OCI-LY1 (cell line): ENCODE data around the gene LIN54.

Experiments used
- H2AFZ ChIP-seq: fragments of 200-600 bp; sonication (generic), shearing (Covaris generic); 2 replicates; pipeline ENCODE4 v1.6.0; 2014; ENCODE audit warnings: antibody characterized with exemption, mild to moderate bottlenecking, low read length
- H3F3A ChIP-seq: fragments of 200-600 bp; sonication (generic), shearing (Covaris generic); 2 replicates; pipeline ENCODE4 v1.6.0; 2014; ENCODE audit warnings: mild to moderate bottlenecking, antibody characterized with exemption, low read length, moderate library complexity; ENCODE audit not compliant: insufficient read depth
- H3K27ac ChIP-seq: fragments of 200-600 bp; sonication (generic); 2 replicates; pipeline ENCODE4 v1.5.1; 2014; ENCODE audit warnings: low read length, mixed run types, mild to moderate bottlenecking, low read depth; ENCODE audit not compliant: poor library complexity, severe bottlenecking
- H3K27me3 ChIP-seq: fragments of 200-600 bp; sonication (generic); 2 replicates; pipeline ENCODE4 v1.6.0; 2014; ENCODE audit warnings: antibody characterized with exemption, mild to moderate bottlenecking, low read length, moderate library complexity; ENCODE audit not compliant: insufficient read depth
- H3K36me3 ChIP-seq: fragments of 200-600 bp; sonication (generic); 2 replicates; pipeline ENCODE4 v1.6.1; 2014; ENCODE audit warnings: mild to moderate bottlenecking, antibody characterized with exemption, low read length, moderate library complexity, mixed read lengths; ENCODE audit not compliant: insufficient read depth
- H3K4me1 ChIP-seq: fragments of 200-600 bp; sonication (generic); 2 replicates; pipeline ENCODE4 v1.5.1; 2014; ENCODE audit warnings: mild to moderate bottlenecking, low read length, moderate library complexity; ENCODE audit not compliant: insufficient read depth, severe bottlenecking
- H3K4me2 ChIP-seq: fragments of 200-600 bp; sonication (generic), shearing (Covaris generic); 2 replicates; pipeline ENCODE4 v1.6.1; 2014; ENCODE audit warnings: low read length
- H3K4me3 ChIP-seq: fragments of 200-600 bp; sonication (generic); 2 replicates; pipeline ENCODE4 v1.5.1; 2014; ENCODE audit warnings: low read length, low read depth, mild to moderate bottlenecking, mixed read lengths; ENCODE audit not compliant: poor library complexity, severe bottlenecking
- H3K79me2 ChIP-seq: fragments of 200-600 bp; shearing (Covaris generic); 2 replicates; pipeline ENCODE4 v1.6.1; 2016; ENCODE audit warnings: mixed run types, low read length, mixed read lengths; ENCODE audit not compliant: insufficient read depth
- H3K9ac ChIP-seq: fragments of 200-600 bp; sonication (generic), shearing (Covaris generic); 2 replicates; pipeline ENCODE4 v1.6.1; 2014; ENCODE audit warnings: mild to moderate bottlenecking, low read length, mixed read lengths
- H3K9me2 ChIP-seq: fragments of 200-600 bp; sonication (generic), shearing (Covaris generic); 2 replicates; pipeline ENCODE4 v1.6.1; 2014; ENCODE audit warnings: low read depth, mild to moderate bottlenecking, low read length, mixed read lengths
- H3K9me3 ChIP-seq: fragments of 200-600 bp; shearing (Covaris generic); 2 replicates; pipeline ENCODE4 v1.6.1; 2014; ENCODE audit warnings: low read length, mixed read lengths
- H4K20me1 ChIP-seq: fragments of 200-600 bp; sonication (generic), shearing (Covaris generic); 2 replicates; pipeline ENCODE4 v1.6.0; 2016; ENCODE audit warnings: mild to moderate bottlenecking, low read length; ENCODE audit not compliant: insufficient read depth
- CTCF ChIP-seq: fragments of 200-600 bp; sonication (generic), shearing (Covaris generic); IDR thresholded peaks from 2 replicates; pipeline ENCODE4 v1.5.1; 2017; ENCODE audit warnings: mild to moderate bottlenecking, antibody characterized with exemption, low read length, moderate library complexity, mixed read lengths
- EZH2 ChIP-seq: fragments of 200-600 bp; sonication (generic), shearing (Covaris generic); IDR thresholded peaks from 2 replicates; pipeline ENCODE4 v1.8.0; 2017; ENCODE audit warnings: borderline replicate concordance, mixed run types, mild to moderate bottlenecking, antibody characterized with exemption, low read length, moderate library complexity, mixed read lengths

LIN54 gene

GRCh38 chr4:82901183-82901718 is 109.4 kb downstream of the LIN54 start:
- Histone ChIP-seq H3F3A (peaks cover 4% of the 10 kb centered on the region; the same call in 1 of the 2 replicates), H3K4me3 (peak overlapping the region; percentile 87), H3K36me3 (peaks cover 21% of the 10 kb centered on the region), H3K9me3 (no peaks in the 10 kb centered on the region), H3K4me1 (peaks cover 57% of the 10 kb centered on the region), H3K4me2 (peak overlapping the region; percentile 95), H3K9ac (peak overlapping the region; percentile 97), H3K9me2 (no peaks in the 10 kb centered on the region), H3K27ac (peak overlapping the region; percentile 92), H4K20me1 (no peaks in the 10 kb centered on the region), H3K79me2 (peaks cover 49% of the 10 kb centered on the region), H2AFZ (peak overlapping the region; percentile 27), H3K27me3 (no peaks in the 10 kb centered on the region)
- TF ChIP-seq CTCF (no peak), EZH2 (no peak)

GRCh38 chr4:82900411-82901182 is 110.0 kb downstream of the LIN54 start, which contains the start of gene THAP9:
Gene THAP9 (plus strand): TSS chr4:82900735. CDS start chr4:82900803, 68 bp downstream.
- H3K36me3 ChIP-seq = peaks cover 27% of the 10 kb centered on the region
- H3K4me3 ChIP-seq = peak within 1 kb of the TSS; percentile 87
- TF ChIP-seq EZH2 = no peak
- TF ChIP-seq CTCF = no peak
- H4K20me1 ChIP-seq = no peaks in the 10 kb centered on the region
- H3K9ac ChIP-seq = peak within 1 kb of the TSS; percentile 97
- no peaks in the 10 kb centered on the region for H3K9me2 ChIP-seq
- peak within 1 kb of the TSS; percentile 27 for H2AFZ ChIP-seq
- H3K9me3 ChIP-seq = no peaks in the 10 kb centered on the region
- H3K27ac ChIP-seq = peak within 1 kb of the TSS; percentile 92
- peak within 1 kb of the TSS; percentile 96 for H3K4me2 ChIP-seq
- H3F3A ChIP-seq = peaks cover 1% of the 10 kb centered on the region; the same call in 1 of the 2 replicates
- H3K79me2 ChIP-seq = peaks cover 46% of the 10 kb centered on the region
- H3K27me3 ChIP-seq = no peaks in the 10 kb centered on the region
- peaks cover 51% of the 10 kb centered on the region for H3K4me1 ChIP-seq

GRCh38 chr4:82900066-82900410 is 110.6 kb downstream of the LIN54 start:
- no peaks in the 10 kb centered on the region for H3F3A ChIP-seq
- no peaks in the 10 kb centered on the region for H3K9me2 ChIP-seq
- H3K4me2 ChIP-seq = peak overlapping the region; percentile 96
- TF ChIP-seq CTCF = peak; percentile 9; the same call in 1 of the 2 replicates
- TF ChIP-seq EZH2 = no peak
- no peaks in the 10 kb centered on the region for H4K20me1 ChIP-seq
- H3K27ac ChIP-seq = peak overlapping the region; percentile 92
- H3K9ac ChIP-seq = peak overlapping the region; percentile 97
- H3K9me3 ChIP-seq = no peaks in the 10 kb centered on the region
- no peaks in the 10 kb centered on the region for H3K27me3 ChIP-seq
- peaks cover 46% of the 10 kb centered on the region for H3K79me2 ChIP-seq
- no peak overlapping the region for H2AFZ ChIP-seq
- H3K4me1 ChIP-seq = peaks cover 45% of the 10 kb centered on the region
- peaks cover 32% of the 10 kb centered on the region for H3K36me3 ChIP-seq
- H3K4me3 ChIP-seq = peak overlapping the region; percentile 87
